M059J (cell line): ENCODE results near the gene LGALS14. TPM values are rescaled to one million over a fixed set of nuclear protein-coding genes. Genes with fewer than 3 reads are reported as not detected.
"Not testable (repeated sequence)": the region's sequence is repeated elsewhere in the genome, so short reads cannot be mapped to it uniquely, and the experiment has no call there.

Experiments
- DNase-seq: peaks from one replicate; pipeline ENCODE4 v3.0.0-alpha.2; 2012; ENCODE audit warnings: low read depth
- total RNA-seq: library from RNA; depleted of rRNA; stranded (reverse); fragments of >200 nt; shearing (Covaris generic); gene quantifications from 2 replicates; pipeline ENCODE4 v1.2.3, GENCODE V29; 2014

The LGALS14 gene
- total RNA-seq, 1 experiment from 2014 or later: not detected

DNA sequence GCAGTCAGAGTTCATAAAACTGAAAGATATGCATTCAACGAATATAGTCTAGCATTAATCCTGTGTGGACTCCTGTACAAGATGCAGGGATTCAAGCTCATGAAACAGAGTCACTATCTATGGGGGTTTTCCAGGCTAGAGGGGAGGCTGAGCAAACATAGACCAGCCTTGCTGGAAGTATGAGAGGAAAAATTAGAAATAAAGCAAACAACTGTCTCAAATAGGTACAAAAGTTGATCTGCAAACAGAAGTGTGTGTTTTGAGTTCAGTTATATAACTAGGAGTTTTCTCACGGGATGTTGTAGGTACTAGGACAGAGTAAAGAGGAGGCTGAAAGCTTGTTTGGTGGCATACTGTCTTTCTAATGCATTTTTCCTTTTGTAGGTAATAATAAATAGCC lies 8.5 kb upstream of the LGALS14 start:
- DNase-seq: no peak

- DNase-seq: peak; percentile 52
Measured at GRCh38 chr19:39696387-39696786, 7.9 kb upstream of the LGALS14 start.

DNA sequence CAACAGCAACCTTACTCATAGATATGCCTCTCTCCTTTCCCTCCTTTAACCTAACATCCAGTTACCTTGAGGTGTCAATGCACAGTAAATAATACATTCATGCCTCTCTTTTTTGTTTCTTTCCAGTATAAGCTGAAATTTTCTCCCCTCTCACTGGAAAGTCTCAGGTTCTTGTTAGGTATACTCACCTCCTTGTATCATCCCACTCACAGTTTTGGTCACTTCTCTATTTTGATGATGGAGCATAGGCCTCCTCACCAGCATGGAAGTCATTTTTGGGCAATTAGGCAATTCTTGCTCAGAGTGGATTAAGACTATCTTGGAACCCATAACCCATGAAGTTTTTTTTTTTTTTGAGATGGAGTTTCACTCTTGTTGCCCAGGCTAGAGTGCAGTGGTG lies 5.7 kb upstream of the LGALS14 start:
- no peak for DNase-seq

GRCh38 chr19:39701291-39701690 lies 3.0 kb upstream of the LGALS14 start:
- DNase-seq: no peak

- DNase-seq: no peak
Measured at GRCh38 chr19:39705578-39706188, 1.4 kb downstream of the LGALS14 start.

DNA sequence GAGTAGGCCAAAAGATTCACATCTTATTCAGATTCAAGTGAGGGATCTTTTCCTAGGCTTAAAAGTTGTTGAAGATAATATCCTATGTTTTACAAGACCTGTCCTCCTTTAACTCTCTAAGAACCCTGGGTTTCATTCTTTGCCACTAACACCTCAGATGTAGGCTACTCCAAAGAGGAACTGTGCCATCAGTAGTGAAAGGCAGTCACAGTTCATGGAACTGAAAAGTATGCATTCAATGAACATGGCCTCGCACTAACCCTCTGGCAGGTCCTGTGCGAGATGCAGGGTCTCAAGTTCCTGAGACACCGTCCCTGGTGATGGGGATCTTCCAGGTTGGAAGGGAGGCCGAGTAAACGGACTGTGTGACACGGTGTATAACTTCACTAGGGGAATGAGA lies 4.3 kb downstream of the LGALS14 start:
- no peak for DNase-seq

DNA sequence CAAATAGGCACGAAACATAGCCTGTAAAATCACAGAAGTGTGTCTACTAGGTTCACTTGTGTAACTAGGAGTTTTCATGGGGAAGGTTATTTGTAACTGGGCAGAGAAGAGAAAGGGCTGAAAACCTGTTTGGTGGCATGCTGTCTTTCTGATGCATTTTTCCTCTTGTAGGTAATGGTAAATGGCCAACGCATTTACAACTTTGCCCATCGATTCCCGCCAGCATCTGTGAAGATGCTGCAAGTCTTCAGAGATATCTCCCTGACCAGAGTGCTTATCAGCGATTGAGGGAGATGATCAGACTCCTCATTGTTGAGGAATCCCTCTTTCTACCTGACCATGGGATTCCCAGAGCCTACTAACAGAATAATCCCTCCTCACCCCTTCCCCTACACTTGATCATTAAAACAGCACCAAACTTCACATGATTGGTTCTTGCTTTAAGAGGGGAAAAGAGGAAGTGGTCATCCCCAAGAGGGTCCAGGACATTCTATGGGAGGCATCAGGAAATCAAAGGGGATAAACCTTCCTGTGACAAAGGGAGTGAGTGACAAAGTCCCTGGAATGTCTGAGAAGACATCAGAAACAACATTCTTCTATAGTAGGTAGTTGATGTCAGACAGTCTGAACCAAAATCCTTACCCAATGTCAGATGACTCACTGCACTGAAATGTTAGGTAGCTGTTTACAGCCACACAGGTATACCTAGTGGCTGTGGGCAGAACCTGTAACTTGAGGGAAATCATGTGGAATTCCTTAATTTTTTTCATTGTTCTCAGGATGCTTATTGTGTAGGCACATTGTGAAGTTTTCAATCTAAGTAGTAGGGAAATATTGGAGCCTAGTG lies 5.0 kb downstream of the LGALS14 start:
- no peak for DNase-seq

DNA sequence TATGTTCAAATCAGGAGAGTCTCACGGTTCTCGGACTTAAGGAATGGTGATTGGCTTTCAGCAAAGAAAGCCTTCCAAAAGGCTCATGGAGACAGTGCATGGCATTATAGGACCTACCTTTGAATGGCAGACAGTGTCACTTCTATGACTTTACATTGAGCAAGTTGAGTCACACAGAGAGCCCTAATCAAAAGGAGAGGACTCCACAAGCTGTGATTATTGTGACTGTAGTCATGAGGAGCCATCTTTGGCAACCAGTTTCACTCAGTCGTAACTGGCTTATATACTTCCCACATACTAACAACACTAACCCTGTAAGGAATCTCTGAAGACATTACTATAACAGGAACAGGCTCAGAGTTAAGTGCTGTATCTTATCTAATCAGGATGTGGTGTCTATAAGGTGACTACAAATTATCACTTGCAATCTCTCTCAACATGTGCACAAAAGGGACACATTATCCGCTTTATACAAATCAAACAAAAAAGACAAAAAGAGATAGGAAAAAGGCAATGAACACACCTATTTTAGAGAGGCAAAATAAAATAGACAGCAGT lies 6.1 kb downstream of the LGALS14 start:
- DNase-seq: no peak

GRCh38 chr19:39720144-39720543 lies 15.9 kb downstream of the LGALS14 start:
- DNase-seq: not testable (repeated sequence)

GRCh38 chr19:39725995-39726394 lies 21.7 kb downstream of the LGALS14 start:
- no peak for DNase-seq

- no peak for DNase-seq
Measured at GRCh38 chr19:39727070-39727800, 23.0 kb downstream of the LGALS14 start.

- DNase-seq: no peak
Measured at GRCh38 chr19:39728040-39728439, 23.8 kb downstream of the LGALS14 start.

DNA sequence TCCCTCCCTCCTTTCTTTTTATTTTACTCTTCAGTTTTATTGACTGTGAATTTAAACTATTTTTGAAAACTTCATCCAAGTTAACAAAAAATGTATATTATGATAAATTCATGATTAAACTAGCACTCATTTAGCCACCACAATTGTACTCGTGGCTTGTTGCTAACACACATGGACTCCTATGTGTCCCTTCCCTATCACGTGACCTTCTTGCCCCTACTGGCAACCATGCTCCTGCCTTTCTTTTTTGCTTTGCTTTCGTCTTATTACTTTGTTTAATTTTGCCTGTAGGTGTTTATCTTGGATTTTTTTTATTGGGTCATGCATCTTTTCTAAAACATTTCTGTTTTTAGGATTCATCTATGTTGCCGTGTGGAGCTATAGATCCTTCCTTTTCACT lies 25.3 kb downstream of the LGALS14 start:
- DNase-seq: no peak

- DNase-seq: no peak
Measured at GRCh38 chr19:39731685-39732084, 27.4 kb downstream of the LGALS14 start.

- no peak for DNase-seq
Measured at GRCh38 chr19:39733841-39734240, 29.6 kb downstream of the LGALS14 start.

- no peak for DNase-seq
Measured at GRCh38 chr19:39735688-39736087, 31.4 kb downstream of the LGALS14 start.

GRCh38 chr19:39736088-39736487 lies 31.8 kb downstream of the LGALS14 start:
- DNase-seq: no peak

GRCh38 chr19:39737351-39737750 lies 33.1 kb downstream of the LGALS14 start:
- DNase-seq: no peak

- DNase-seq: no peak
Measured at GRCh38 chr19:39737891-39738290, 33.6 kb downstream of the LGALS14 start, which contains the start of gene CLC. CLC (minus strand) TSS chr19:39738029; CDS start chr19:39737952, 77 bp downstream.

GRCh38 chr19:39738814-39739213 lies 34.5 kb downstream of the LGALS14 start:
- no peak for DNase-seq

DNA sequence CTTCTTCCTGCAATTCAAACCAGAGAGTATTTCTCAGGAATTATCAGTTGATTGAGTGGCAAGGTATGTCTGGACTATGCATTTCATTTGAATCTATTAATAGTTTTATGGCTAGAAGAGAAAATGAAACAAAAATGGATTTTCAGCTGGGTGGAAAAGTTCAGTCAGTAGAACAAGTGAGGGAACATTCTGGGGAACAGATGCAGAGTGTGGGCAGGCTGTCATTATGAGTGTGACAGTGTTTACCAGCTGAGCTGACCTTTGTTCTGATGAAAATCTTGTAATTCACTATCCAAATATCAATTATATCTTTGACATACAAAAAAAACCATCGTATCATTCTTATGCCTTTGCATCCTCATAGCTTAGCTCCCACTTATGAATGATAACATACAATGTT lies 36.1 kb downstream of the LGALS14 start:
- no peak for DNase-seq

GRCh38 chr19:39745643-39746042 lies 41.4 kb downstream of the LGALS14 start:
- no peak for DNase-seq
